ENCODE results near the gene ZNF500.

Gene ZNF500

GRCh38 chr16:4728676-4729075 lies 38.3 kb downstream of the ZNF500 start:
- in situ Hi-C loops (cut with HindIII; ENCODE audit: low pct_ligation_motif_present, low sequenced_read_pairs) = no loop called here
- no peak for TF ChIP-seq CTCF (IDR thresholded peaks at IDR 0.05; ENCODE audit: low read depth, low read length, missing control alignments)
- Histone ChIP-seq H3K27me3 (replicated peaks) (no peaks in the 10 kb centered on the region), H3K4me3 (ENCODE audit: low read depth, low read length) (no peak overlapping the region), H3K36me3 (replicated peaks) (peaks cover 20% of the 10 kb centered on the region), H3K27ac (no peak overlapping the region)
- DNase-seq = no peak

DNA sequence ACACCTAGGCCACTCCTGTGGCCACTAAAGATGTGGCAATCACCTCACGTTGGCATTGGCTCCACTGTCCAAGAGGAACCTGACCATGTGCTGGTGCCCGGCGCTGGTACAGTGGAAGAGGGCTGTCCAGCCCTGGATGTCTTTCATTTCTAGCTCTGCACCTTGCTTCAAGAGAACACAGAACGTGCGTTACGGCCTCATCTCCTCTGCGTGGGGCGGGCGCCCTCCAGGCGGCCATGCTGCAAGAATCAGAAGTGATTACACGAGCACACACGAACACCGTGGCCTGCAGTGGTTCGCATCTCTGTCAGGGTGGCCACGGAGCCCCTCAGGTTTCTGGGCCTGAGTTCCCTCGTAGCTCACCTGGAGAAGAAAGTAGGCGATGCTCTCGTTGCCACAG lies 40.3 kb downstream of the ZNF500 start:
- no peaks in the 10 kb centered on the region for H3K27me3 ChIP-seq (replicated peaks)
- no peak for TF ChIP-seq CTCF (IDR thresholded peaks at IDR 0.05; ENCODE audit: low read depth, low read length, missing control alignments)
- H3K36me3 ChIP-seq (replicated peaks) = peaks cover 25% of the 10 kb centered on the region
- in situ Hi-C loops (cut with HindIII; ENCODE audit: low pct_ligation_motif_present, low sequenced_read_pairs) = no loop called here
- DNase-seq = no peak
- H3K4me3 ChIP-seq (ENCODE audit: low read depth, low read length) = no peak overlapping the region
- H3K27ac ChIP-seq = no peak overlapping the region

DNA sequence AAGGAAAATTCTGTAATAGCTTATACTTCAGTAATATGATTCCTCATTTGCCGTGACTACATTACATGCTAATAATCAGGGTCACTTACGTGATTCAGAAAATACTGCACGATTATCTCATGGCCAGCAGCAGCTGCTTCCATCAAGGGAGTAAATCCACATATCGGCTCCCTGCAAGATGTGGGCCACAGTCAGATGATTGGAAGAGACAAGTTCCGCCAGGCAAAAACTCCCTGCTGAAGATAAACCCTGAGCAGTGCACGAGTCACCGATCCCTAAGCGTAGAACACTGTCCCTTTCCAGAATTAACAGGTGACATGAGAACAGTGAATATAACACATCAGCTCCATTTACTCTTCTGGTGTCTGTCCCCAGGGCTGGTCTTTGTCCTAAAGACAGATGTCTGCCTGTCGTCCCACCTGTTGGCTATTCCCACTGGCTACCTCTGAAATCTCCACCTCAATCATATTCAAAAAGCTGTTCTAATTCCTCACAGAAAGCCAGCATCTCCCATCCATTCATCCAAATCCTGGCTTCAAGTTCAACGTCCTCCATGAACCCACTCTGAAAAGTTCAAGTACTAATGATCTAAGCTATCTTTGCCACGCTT lies 42.2 kb downstream of the ZNF500 start:
- no peak for TF ChIP-seq CTCF (IDR thresholded peaks at IDR 0.05; ENCODE audit: low read depth, low read length, missing control alignments)
- H3K27me3 ChIP-seq (replicated peaks) = no peaks in the 10 kb centered on the region
- in situ Hi-C loops (cut with HindIII; ENCODE audit: low pct_ligation_motif_present, low sequenced_read_pairs) = no loop called here
- no peak overlapping the region for H3K4me3 ChIP-seq (ENCODE audit: low read depth, low read length)
- peaks cover 25% of the 10 kb centered on the region for H3K36me3 ChIP-seq (replicated peaks)
- DNase-seq = no peak
- H3K27ac ChIP-seq = no peak overlapping the region

DNA sequence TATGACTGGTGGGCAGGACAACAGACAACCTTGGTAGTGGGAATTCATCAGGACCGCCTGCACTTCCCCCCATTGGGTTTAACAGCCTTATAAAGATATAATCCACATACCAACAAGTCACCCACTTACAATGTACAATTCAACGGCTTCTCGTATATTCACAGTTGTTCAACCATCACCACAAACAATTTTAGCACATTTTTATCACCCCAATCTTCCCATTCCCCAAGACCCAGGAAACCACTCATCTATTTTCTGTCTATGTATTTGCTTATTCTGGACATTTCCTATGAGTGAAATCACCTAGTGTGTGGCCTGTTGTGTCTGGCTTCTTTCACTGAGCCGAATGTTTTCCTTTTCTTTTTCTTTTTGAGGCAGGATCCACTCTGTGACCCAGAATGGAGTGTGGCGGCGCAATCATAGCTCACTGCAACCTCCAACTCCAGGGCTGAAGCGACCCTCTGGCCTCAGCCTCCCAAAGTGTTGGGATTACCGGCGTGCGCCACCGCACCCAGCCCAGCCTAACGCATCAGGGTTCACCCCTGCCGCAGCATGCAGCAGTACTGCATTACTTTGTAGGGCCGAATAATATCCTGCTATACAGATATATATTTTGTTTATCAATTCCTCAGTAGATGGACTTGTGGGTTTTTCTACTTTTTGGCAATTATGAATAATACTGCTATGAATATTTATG lies 43.7 kb downstream of the ZNF500 start:
- Histone ChIP-seq H3K27me3 (replicated peaks) (no peaks in the 10 kb centered on the region), H3K36me3 (replicated peaks) (peaks cover 24% of the 10 kb centered on the region), H3K27ac (no peak overlapping the region), H3K4me3 (ENCODE audit: low read depth, low read length) (no peak overlapping the region)
- in situ Hi-C loops (cut with HindIII; ENCODE audit: low pct_ligation_motif_present, low sequenced_read_pairs) = no loop called here
- no peak for DNase-seq
- TF ChIP-seq CTCF (IDR thresholded peaks at IDR 0.05; ENCODE audit: low read depth, low read length, missing control alignments) = no peak

DNA sequence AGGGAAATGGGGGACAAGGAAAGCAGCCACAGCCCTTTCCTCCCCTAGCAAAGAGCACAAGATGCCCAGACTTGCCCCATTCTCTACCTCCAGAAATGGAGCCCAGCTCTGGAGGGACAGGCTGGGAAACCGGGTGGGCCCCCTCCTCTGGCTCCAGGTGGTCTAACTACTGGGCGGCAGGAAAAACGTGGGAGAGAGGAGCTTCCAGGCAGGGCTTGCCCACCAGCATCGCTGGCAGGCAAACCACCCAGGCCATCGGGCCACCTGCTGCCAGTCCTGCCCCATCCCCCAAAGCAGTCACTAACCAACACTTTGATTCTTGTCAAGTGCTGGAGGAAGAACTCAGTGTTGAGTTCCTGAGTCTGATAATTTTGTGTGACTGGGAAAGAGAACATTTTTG lies 48.5 kb downstream of the ZNF500 start:
- TF ChIP-seq CTCF (IDR thresholded peaks at IDR 0.05; ENCODE audit: low read depth, low read length, missing control alignments) = no peak
- in situ Hi-C loops (cut with HindIII; ENCODE audit: low pct_ligation_motif_present, low sequenced_read_pairs) = no loop called here
- Histone ChIP-seq H3K4me3 (ENCODE audit: low read depth, low read length) (no peak overlapping the region), H3K27ac (no peak overlapping the region), H3K27me3 (replicated peaks) (no peaks in the 10 kb centered on the region), H3K36me3 (replicated peaks) (peaks cover 16% of the 10 kb centered on the region)
- no peak for DNase-seq

- H3K27me3 ChIP-seq (replicated peaks) = no peaks in the 10 kb centered on the region
- no peak overlapping the region for H3K27ac ChIP-seq
- no peak for DNase-seq
- in situ Hi-C loops (cut with HindIII; ENCODE audit: low pct_ligation_motif_present, low sequenced_read_pairs) = no loop called here
- no peak overlapping the region for H3K4me3 ChIP-seq (ENCODE audit: low read depth, low read length)
- H3K36me3 ChIP-seq (replicated peaks) = peaks cover 21% of the 10 kb centered on the region
- TF ChIP-seq CTCF (IDR thresholded peaks at IDR 0.05; ENCODE audit: low read depth, low read length, missing control alignments) = no peak
Observed at GRCh38 chr16:4714996-4715395, 52.0 kb downstream of the ZNF500 start.

All from brain microvascular endothelial cell (primary cell).